ENCODE results near the gene ZMYM5. TPM values are rescaled to one million over a fixed set of nuclear protein-coding genes. Genes with fewer than 3 reads are reported as not detected.
"Not testable (repeated sequence)": the region's sequence is repeated elsewhere in the genome, so short reads cannot be mapped to it uniquely, and the experiment has no call there.

Gene ZMYM5
- total RNA-seq, 6 donors from 2014 or later, result 6.5 to 23.0 (median 10.4) TPM

DNA sequence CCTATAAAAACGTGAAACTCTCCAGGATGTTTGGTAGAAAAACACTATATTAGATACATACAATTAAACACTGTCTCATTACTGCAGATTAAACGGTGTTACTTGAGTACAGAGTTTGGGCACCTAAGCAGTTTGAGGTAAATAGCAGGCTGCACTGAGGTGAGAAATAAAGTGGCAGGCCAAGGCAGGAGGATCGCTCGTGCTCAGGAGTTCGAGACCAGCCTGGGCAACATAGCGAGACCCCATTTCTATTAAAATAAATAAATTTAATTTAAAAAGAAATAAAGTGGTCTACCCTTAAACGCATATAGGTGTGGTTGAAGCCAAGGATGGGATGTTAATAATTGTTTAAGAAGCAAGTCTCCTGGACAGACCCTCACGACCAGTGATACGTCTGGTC, 81.9 kb downstream of the ZMYM5 start:
- WGBS, 2 donors, result 11 to 12% methylated on average over 9 of the region's 9 CpGs
- H3K27me3 ChIP-seq, result no peaks in the 10 kb centered on the region
- DNase-seq (no peak), ATAC-seq (ENCODE audit: low FRiP score in 2 of 2) (no peak)
- H3K4me3 ChIP-seq, result peak overlapping the region; percentile 66 to 89 (median 80)
- peaks cover 0 to 3% (median 0%) of the 10 kb centered on the region in 4 donors for H3K36me3 ChIP-seq
- H3K4me1 ChIP-seq, result peaks cover 5 to 17% (median 9%) of the 10 kb centered on the region in 4 donors
- TF ChIP-seq EP300 (IDR thresholded peaks at IDR 0.05), result no peak
- no peak for TF ChIP-seq POLR2A (IDR thresholded peaks at IDR 0.05)
- no peak for TF ChIP-seq POLR2AphosphoS5 (IDR thresholded peaks at IDR 0.05)
- TF ChIP-seq, protein P1, sequence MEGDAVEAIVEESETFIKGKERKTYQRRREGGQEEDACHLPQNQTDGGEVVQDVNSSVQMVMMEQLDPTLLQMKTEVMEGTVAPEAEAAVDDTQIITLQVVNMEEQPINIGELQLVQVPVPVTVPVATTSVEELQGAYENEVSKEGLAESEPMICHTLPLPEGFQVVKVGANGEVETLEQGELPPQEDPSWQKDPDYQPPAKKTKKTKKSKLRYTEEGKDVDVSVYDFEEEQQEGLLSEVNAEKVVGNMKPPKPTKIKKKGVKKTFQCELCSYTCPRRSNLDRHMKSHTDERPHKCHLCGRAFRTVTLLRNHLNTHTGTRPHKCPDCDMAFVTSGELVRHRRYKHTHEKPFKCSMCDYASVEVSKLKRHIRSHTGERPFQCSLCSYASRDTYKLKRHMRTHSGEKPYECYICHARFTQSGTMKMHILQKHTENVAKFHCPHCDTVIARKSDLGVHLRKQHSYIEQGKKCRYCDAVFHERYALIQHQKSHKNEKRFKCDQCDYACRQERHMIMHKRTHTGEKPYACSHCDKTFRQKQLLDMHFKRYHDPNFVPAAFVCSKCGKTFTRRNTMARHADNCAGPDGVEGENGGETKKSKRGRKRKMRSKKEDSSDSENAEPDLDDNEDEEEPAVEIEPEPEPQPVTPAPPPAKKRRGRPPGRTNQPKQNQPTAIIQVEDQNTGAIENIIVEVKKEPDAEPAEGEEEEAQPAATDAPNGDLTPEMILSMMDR (IDR thresholded peaks at IDR 0.05), result no peak
- peak overlapping the region; percentile 95 to 99 (median 96) for H3K27ac ChIP-seq
- H3K9me3 ChIP-seq, result no peaks in the 10 kb centered on the region

DNA sequence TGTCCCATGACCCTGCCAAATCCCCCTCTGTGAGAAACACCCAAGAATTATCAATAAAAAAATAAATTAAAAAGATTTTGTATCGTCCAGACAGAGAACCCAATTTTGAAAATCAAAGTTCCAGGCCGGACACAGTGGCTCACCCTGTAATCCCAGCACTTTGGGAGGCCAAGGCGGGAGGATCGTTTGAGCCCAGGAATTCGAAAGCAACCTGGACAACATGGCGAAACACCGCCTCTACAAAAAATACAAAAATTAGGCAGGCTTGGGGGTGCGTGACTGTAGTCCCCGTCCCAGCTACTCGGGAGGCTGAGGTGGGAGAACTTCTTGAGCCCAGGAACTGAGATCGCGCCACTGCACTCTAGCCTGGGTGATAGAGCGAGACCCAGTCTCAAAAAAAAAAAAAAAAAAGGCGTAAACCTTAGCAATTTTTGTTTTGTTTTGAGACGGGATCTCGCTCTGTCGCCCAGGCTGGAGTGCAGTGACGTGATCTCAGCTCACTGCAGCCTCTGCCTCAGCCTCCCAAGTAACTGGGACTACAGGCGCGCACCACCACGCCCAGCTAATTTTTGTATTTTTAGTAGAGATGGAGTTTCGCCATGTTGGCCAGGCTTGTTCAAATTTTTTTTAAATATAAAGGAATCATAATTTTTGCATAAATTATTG, 82.6 kb downstream of the ZMYM5 start:
- peak overlapping the region in 2 of 4 donors; percentile 95 to 97 for H3K27ac ChIP-seq
- DNase-seq; ATAC-seq (ENCODE audit: low FRiP score in 2 of 2); H3K27me3 ChIP-seq; H3K36me3 ChIP-seq; H3K9me3 ChIP-seq: not testable (repeated sequence)
- H3K4me1 ChIP-seq, result peaks cover 11 to 24% (median 13%) of the 10 kb centered on the region in 4 donors
- peak overlapping the region; percentile 66 to 89 (median 80) for H3K4me3 ChIP-seq
- 89 to 91% methylated on average over 22 of the region's 22 CpGs for WGBS, 2 donors

Other genes starting within 250 kb of the ZMYM5 start
- 10 to 100 TPM; 24.0 to 81.7 (median 35.3) TPM for gene MPHOSPH8, start 230.0 kb downstream of the ZMYM5 start, total RNA-seq
- gene PSPC1, start 80.7 kb downstream of the ZMYM5 start, total RNA-seq, result 100 to 1,000 TPM in 2 of 6 donors, 10 to 100 TPM in 4; 38.0 to 265 (median 69.7) TPM
- 100 to 1,000 TPM in 1 of 6 donors, 10 to 100 TPM in 5; 36.8 to 101 (median 59.4) TPM for gene ZMYM2, start 95.1 kb upstream of the ZMYM5 start, total RNA-seq